ENCODE measurements around the gene PSME4.
"Not testable (repeated sequence)": the region's sequence is repeated elsewhere in the genome, so short reads cannot be mapped to it uniquely, and the experiment has no call there.

PSME4 gene

GRCh38 chr2:53886406-53887280 is 84.2 kb downstream of the PSME4 start:
- no peak for DNase-seq

GRCh38 chr2:53884883-53885282 is 85.9 kb downstream of the PSME4 start:
- no peak for DNase-seq

- no peak for DNase-seq
These were observed 88.8 kb downstream of the PSME4 start for GRCh38 chr2:53881986-53882385.

GRCh38 chr2:53881360-53881759 is 89.4 kb downstream of the PSME4 start:
- DNase-seq = no peak

GRCh38 chr2:53880756-53881155 is 90.0 kb downstream of the PSME4 start:
- DNase-seq = no peak

- DNase-seq = no peak
These were observed 93.2 kb downstream of the PSME4 start for GRCh38 chr2:53877556-53877955.

GRCh38 chr2:53877112-53877511 is 93.7 kb downstream of the PSME4 start:
- DNase-seq = no peak

GRCh38 chr2:53874401-53874950 is 96.3 kb downstream of the PSME4 start:
- no peak for DNase-seq

GRCh38 chr2:53867773-53868172 is 103.0 kb downstream of the PSME4 start:
- DNase-seq = no peak

- no peak for DNase-seq
These were observed 103.6 kb downstream of the PSME4 start for GRCh38 chr2:53867169-53867568.

- DNase-seq = no peak
These were observed 104.8 kb downstream of the PSME4 start for GRCh38 chr2:53865962-53866361.

- DNase-seq = no peak
These were observed 105.5 kb downstream of the PSME4 start for GRCh38 chr2:53865264-53865663.

GRCh38 chr2:53863538-53864227 is 107.1 kb downstream of the PSME4 start:
- DNase-seq = no peak

GRCh38 chr2:53861824-53862223 is 109.0 kb downstream of the PSME4 start:
- no peak for DNase-seq

- DNase-seq = no peak
These were observed 111.3 kb downstream of the PSME4 start, which contains the start of gene GPR75 for GRCh38 chr2:53859206-53860181. Gene GPR75, minus strand, starts transcription at chr2:53859967. Its CDS starts 5,211 bp downstream, at chr2:53854756.

GRCh38 chr2:53856272-53856671 is 114.5 kb downstream of the PSME4 start:
- DNase-seq = no peak

GRCh38 chr2:53854678-53855077 is 116.1 kb downstream of the PSME4 start:
- no peak for DNase-seq

GRCh38 chr2:53852532-53852931 is 118.3 kb downstream of the PSME4 start:
- no peak for DNase-seq

- DNase-seq = not testable (repeated sequence)
These were observed 119.6 kb downstream of the PSME4 start for GRCh38 chr2:53851052-53851757.

- DNase-seq = no peak
These were observed 122.7 kb downstream of the PSME4 start for GRCh38 chr2:53848062-53848461.

GRCh38 chr2:53843595-53843994 is 127.2 kb downstream of the PSME4 start:
- DNase-seq = no peak

- DNase-seq = no peak
These were observed 127.9 kb downstream of the PSME4 start for GRCh38 chr2:53842891-53843290.

Data from T-helper 9 cell (primary cell).